ENCODE results near the gene KIF12. TPM values are rescaled to one million over a fixed set of nuclear protein-coding genes. Genes with fewer than 3 reads are reported as not detected.

KIF12 gene
- total and polyA plus RNA-seq, 5 donors from 2014 or later, result not detected

GRCh38 chr9:114122136-114123027 lies 23.3 kb upstream of the KIF12 start:
- ATAC-seq (ENCODE audit: low read depth in 2 of 2) (no peak), DNase-seq (no peak)
- no peak overlapping the region for H3K4me3 ChIP-seq (ENCODE audit: low read depth, low read length)
- Mint-ChIP-seq H3K36me3 (no peaks in the 10 kb centered on the region), H3K4me3 (no peak overlapping the region), H3K9me3 (peaks cover 0 to 2% (median 0%) of the 10 kb centered on the region in 7 donors), H3K27ac (no peak overlapping the region), H3K4me1 (no peaks in the 10 kb centered on the region), H3K27me3 (peaks cover 10% of the 10 kb centered on the region)
- H3K27ac ChIP-seq (ENCODE audit: insufficient read depth, low read length, poor library complexity, severe bottlenecking), result no peak overlapping the region
- H3K36me3 ChIP-seq (ENCODE audit: control insufficient read depth, insufficient read depth, low read length), result no peaks in the 10 kb centered on the region
- H3K9me3 ChIP-seq (ENCODE audit: control insufficient read depth in 2 of 2, low read length in 2 of 2), result peaks cover 0 to under 1% of the 10 kb centered on the region in 2 experiments
- no peaks in the 10 kb centered on the region for H3K4me1 ChIP-seq (ENCODE audit: control insufficient read depth, insufficient read depth, low read length, poor library complexity, severe bottlenecking)
- H3K27me3 ChIP-seq (ENCODE audit: control insufficient read depth, insufficient read depth, low read length), result no peaks in the 10 kb centered on the region

GRCh38 chr9:114121227-114122135 lies 22.4 kb upstream of the KIF12 start:
- H3K27ac Mint-ChIP-seq, result no peak overlapping the region

GRCh38 chr9:114120192-114121014 lies 21.3 kb upstream of the KIF12 start:
- H3K9me3 ChIP-seq (ENCODE audit: control insufficient read depth in 2 of 2, low read length in 2 of 2), result no peaks in the 10 kb centered on the region
- H3K27me3 Mint-ChIP-seq, result peaks cover 14% of the 10 kb centered on the region
- H3K4me1 ChIP-seq (ENCODE audit: control insufficient read depth, insufficient read depth, low read length, poor library complexity, severe bottlenecking), result no peaks in the 10 kb centered on the region
- no peak overlapping the region for H3K4me3 ChIP-seq (ENCODE audit: low read depth, low read length)
- no peak overlapping the region for H3K27ac Mint-ChIP-seq
- H3K27me3 ChIP-seq (ENCODE audit: control insufficient read depth, insufficient read depth, low read length), result no peaks in the 10 kb centered on the region
- H3K36me3 Mint-ChIP-seq, result no peaks in the 10 kb centered on the region
- ATAC-seq (ENCODE audit: low read depth in 2 of 2) (no peak), DNase-seq (no peak)
- H3K4me1 Mint-ChIP-seq, result no peaks in the 10 kb centered on the region
- no peak overlapping the region for H3K4me3 Mint-ChIP-seq
- H3K9me3 Mint-ChIP-seq, result no peaks in the 10 kb centered on the region
- no peaks in the 10 kb centered on the region for H3K36me3 ChIP-seq (ENCODE audit: control insufficient read depth, insufficient read depth, low read length)
- H3K27ac ChIP-seq (ENCODE audit: insufficient read depth, low read length, poor library complexity, severe bottlenecking), result no peak overlapping the region

More at GRCh38 chr9:114121227-114122135, 22.4 kb upstream of the KIF12 start:
- H3K27ac ChIP-seq (ENCODE audit: insufficient read depth, low read length, poor library complexity, severe bottlenecking), result no peak overlapping the region
- no peaks in the 10 kb centered on the region for H3K27me3 ChIP-seq (ENCODE audit: control insufficient read depth, insufficient read depth, low read length)
- H3K9me3 ChIP-seq (ENCODE audit: control insufficient read depth in 2 of 2, low read length in 2 of 2), result no peaks in the 10 kb centered on the region
- H3K4me1 ChIP-seq (ENCODE audit: control insufficient read depth, insufficient read depth, low read length, poor library complexity, severe bottlenecking), result no peaks in the 10 kb centered on the region
- no peaks in the 10 kb centered on the region for H3K36me3 ChIP-seq (ENCODE audit: control insufficient read depth, insufficient read depth, low read length)
- ATAC-seq (ENCODE audit: low read depth in 2 of 2) (no peak), DNase-seq (no peak)
- Mint-ChIP-seq H3K4me3 (no peak overlapping the region), H3K9me3 (peaks cover 0 to 2% (median 0%) of the 10 kb centered on the region in 7 donors), H3K36me3 (no peaks in the 10 kb centered on the region), H3K4me1 (no peaks in the 10 kb centered on the region), H3K27me3 (peaks cover 14% of the 10 kb centered on the region)
- H3K4me3 ChIP-seq (ENCODE audit: low read depth, low read length), result no peak overlapping the region

- Histone ChIP-seq H3K36me3 (ENCODE audit: control insufficient read depth, insufficient read depth, low read length) (no peaks in the 10 kb centered on the region), H3K4me1 (ENCODE audit: control insufficient read depth, insufficient read depth, low read length, poor library complexity, severe bottlenecking) (no peaks in the 10 kb centered on the region), H3K9me3 (ENCODE audit: control insufficient read depth in 2 of 2, low read length in 2 of 2) (no peaks in the 10 kb centered on the region), H3K4me3 (ENCODE audit: low read depth, low read length) (no peak overlapping the region), H3K27me3 (ENCODE audit: control insufficient read depth, insufficient read depth, low read length) (no peaks in the 10 kb centered on the region), H3K27ac (ENCODE audit: insufficient read depth, low read length, poor library complexity, severe bottlenecking) (no peak overlapping the region)
- no peak overlapping the region for H3K4me3 Mint-ChIP-seq
- DNase-seq (no peak), ATAC-seq (ENCODE audit: low read depth in 2 of 2) (no peak)
- H3K9me3 Mint-ChIP-seq, result no peaks in the 10 kb centered on the region
- H3K27ac Mint-ChIP-seq, result no peak overlapping the region
- H3K27me3 Mint-ChIP-seq, result peaks cover 19% of the 10 kb centered on the region
- no peaks in the 10 kb centered on the region for H3K36me3 Mint-ChIP-seq
- no peaks in the 10 kb centered on the region for H3K4me1 Mint-ChIP-seq
Observed at GRCh38 chr9:114119242-114120191, 20.4 kb upstream of the KIF12 start.

- ATAC-seq (ENCODE audit: low read depth in 2 of 2) (no peak), DNase-seq (no peak)
- H3K9me3 ChIP-seq (ENCODE audit: control insufficient read depth in 2 of 2, low read length in 2 of 2), result no peaks in the 10 kb centered on the region
- H3K4me1 ChIP-seq (ENCODE audit: control insufficient read depth, insufficient read depth, low read length, poor library complexity, severe bottlenecking), result no peaks in the 10 kb centered on the region
- Mint-ChIP-seq H3K36me3 (no peaks in the 10 kb centered on the region), H3K9me3 (peaks cover 0 to 2% (median 0%) of the 10 kb centered on the region in 7 donors), H3K4me3 (no peak overlapping the region), H3K4me1 (no peaks in the 10 kb centered on the region), H3K27me3 (peaks cover 25% of the 10 kb centered on the region), H3K27ac (no peak overlapping the region)
- no peak overlapping the region for H3K27ac ChIP-seq (ENCODE audit: insufficient read depth, low read length, poor library complexity, severe bottlenecking)
- H3K4me3 ChIP-seq (ENCODE audit: low read depth, low read length), result no peak overlapping the region
- no peaks in the 10 kb centered on the region for H3K36me3 ChIP-seq (ENCODE audit: control insufficient read depth, insufficient read depth, low read length)
- no peaks in the 10 kb centered on the region for H3K27me3 ChIP-seq (ENCODE audit: control insufficient read depth, insufficient read depth, low read length)
Observed at GRCh38 chr9:114117996-114118830, 19.1 kb upstream of the KIF12 start.

- peaks cover 0 to 2% (median 0%) of the 10 kb centered on the region in 7 donors for H3K9me3 Mint-ChIP-seq
- H3K27ac Mint-ChIP-seq, result no peak overlapping the region
- no peak for DNase-seq
Observed at GRCh38 chr9:114117614-114117995, 18.5 kb upstream of the KIF12 start.

More at GRCh38 chr9:114117614-114117995, 18.5 kb upstream of the KIF12 start:
- Histone ChIP-seq H3K9me3 (ENCODE audit: control insufficient read depth in 2 of 2, low read length in 2 of 2) (no peaks in the 10 kb centered on the region), H3K36me3 (ENCODE audit: control insufficient read depth, insufficient read depth, low read length) (no peaks in the 10 kb centered on the region), H3K4me1 (ENCODE audit: control insufficient read depth, insufficient read depth, low read length, poor library complexity, severe bottlenecking) (no peaks in the 10 kb centered on the region), H3K27me3 (ENCODE audit: control insufficient read depth, insufficient read depth, low read length) (no peaks in the 10 kb centered on the region), H3K4me3 (ENCODE audit: low read depth, low read length) (no peak overlapping the region), H3K27ac (ENCODE audit: insufficient read depth, low read length, poor library complexity, severe bottlenecking) (no peak overlapping the region)
- H3K4me1 Mint-ChIP-seq, result no peaks in the 10 kb centered on the region
- H3K27me3 Mint-ChIP-seq, result peaks cover 28% of the 10 kb centered on the region
- no peak overlapping the region for H3K4me3 Mint-ChIP-seq
- no peaks in the 10 kb centered on the region for H3K36me3 Mint-ChIP-seq
- ATAC-seq (ENCODE audit: low read depth in 2 of 2), result no peak
